ENCODE measurements around the gene C17orf113.

The C17orf113 gene

DNA sequence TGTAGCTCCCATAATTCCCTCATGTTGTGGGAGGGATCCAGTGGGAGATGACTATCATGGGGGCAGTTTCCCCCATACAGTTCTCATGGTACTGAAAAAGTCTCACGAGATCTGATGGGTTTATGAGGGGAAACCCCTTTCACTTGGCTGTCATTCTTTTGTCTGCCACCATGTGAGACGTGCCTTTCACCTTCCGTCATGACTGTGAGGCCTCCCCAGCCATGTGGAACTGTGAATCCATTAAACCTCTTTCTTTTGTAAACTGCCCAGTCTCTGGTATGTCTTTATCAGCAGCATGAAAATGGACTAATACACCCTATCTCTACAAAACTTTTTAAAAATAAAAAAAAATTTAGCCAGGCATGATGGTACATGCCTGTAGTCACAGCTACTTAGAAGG is 6.2 kb upstream of the C17orf113 start:
- TF ChIP-seq FOXP2 (optimal IDR thresholded peaks at IDR 0.05; ENCODE audit: borderline replicate concordance, extremely low read depth, extremely low read length, insufficient read depth) (no peak), TAF1 (IDR thresholded peaks at IDR 0.05; ENCODE audit: borderline replicate concordance, insufficient read depth, low read length) (no peak), SIN3A (IDR thresholded peaks at IDR 0.05; ENCODE audit: borderline replicate concordance, insufficient read depth, low read length) (no peak), POLR2AphosphoS5 (IDR thresholded peaks at IDR 0.05; ENCODE audit: low read depth, low read length) (no peak)
- TF ChIP-seq, protein P1, sequence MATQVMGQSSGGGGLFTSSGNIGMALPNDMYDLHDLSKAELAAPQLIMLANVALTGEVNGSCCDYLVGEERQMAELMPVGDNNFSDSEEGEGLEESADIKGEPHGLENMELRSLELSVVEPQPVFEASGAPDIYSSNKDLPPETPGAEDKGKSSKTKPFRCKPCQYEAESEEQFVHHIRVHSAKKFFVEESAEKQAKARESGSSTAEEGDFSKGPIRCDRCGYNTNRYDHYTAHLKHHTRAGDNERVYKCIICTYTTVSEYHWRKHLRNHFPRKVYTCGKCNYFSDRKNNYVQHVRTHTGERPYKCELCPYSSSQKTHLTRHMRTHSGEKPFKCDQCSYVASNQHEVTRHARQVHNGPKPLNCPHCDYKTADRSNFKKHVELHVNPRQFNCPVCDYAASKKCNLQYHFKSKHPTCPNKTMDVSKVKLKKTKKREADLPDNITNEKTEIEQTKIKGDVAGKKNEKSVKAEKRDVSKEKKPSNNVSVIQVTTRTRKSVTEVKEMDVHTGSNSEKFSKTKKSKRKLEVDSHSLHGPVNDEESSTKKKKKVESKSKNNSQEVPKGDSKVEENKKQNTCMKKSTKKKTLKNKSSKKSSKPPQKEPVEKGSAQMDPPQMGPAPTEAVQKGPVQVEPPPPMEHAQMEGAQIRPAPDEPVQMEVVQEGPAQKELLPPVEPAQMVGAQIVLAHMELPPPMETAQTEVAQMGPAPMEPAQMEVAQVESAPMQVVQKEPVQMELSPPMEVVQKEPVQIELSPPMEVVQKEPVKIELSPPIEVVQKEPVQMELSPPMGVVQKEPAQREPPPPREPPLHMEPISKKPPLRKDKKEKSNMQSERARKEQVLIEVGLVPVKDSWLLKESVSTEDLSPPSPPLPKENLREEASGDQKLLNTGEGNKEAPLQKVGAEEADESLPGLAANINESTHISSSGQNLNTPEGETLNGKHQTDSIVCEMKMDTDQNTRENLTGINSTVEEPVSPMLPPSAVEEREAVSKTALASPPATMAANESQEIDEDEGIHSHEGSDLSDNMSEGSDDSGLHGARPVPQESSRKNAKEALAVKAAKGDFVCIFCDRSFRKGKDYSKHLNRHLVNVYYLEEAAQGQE (IDR thresholded peaks at IDR 0.05; ENCODE audit: insufficient read depth in 1 of 2, low read depth in 2 of 2, low read length in 2 of 2), result no peak

- TF ChIP-seq, protein P1 (IDR thresholded peaks at IDR 0.05; ENCODE audit: insufficient read depth in 1 of 2, low read depth in 2 of 2, low read length in 2 of 2), result no peak
- TF ChIP-seq TAF1 (IDR thresholded peaks at IDR 0.05; ENCODE audit: borderline replicate concordance, insufficient read depth, low read length), result no peak
- no peak for TF ChIP-seq SIN3A (IDR thresholded peaks at IDR 0.05; ENCODE audit: borderline replicate concordance, insufficient read depth, low read length)
- TF ChIP-seq FOXP2 (optimal IDR thresholded peaks at IDR 0.05; ENCODE audit: borderline replicate concordance, extremely low read depth, extremely low read length, insufficient read depth), result no peak
- no peak for TF ChIP-seq POLR2AphosphoS5 (IDR thresholded peaks at IDR 0.05; ENCODE audit: low read depth, low read length)
Observed at GRCh38 chr17:42055496-42055895, 5.1 kb upstream of the C17orf113 start.

DNA sequence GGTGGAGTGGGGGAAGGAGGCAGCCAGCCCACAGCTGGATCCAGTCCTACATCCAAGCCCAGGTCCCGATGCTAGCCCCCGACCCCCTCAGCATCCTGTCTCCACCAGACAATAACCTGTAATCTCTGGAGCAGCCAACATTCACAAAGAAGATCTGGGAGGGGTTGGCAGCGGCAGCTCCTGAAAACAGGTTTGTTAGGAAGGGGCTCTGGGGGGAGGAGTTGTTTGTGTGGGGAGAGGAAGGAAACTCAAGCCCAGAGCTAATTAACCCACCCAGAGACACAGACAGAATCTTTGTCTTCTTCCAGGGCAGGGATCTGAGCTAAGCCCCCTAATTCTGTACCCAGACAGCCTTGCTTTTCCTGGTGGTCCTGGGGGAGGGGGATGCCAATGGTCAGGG is 4.6 kb upstream of the C17orf113 start:
- TF ChIP-seq FOXP2 (optimal IDR thresholded peaks at IDR 0.05; ENCODE audit: borderline replicate concordance, extremely low read depth, extremely low read length, insufficient read depth) (no peak), POLR2AphosphoS5 (IDR thresholded peaks at IDR 0.05; ENCODE audit: low read depth, low read length) (no peak), TAF1 (IDR thresholded peaks at IDR 0.05; ENCODE audit: borderline replicate concordance, insufficient read depth, low read length) (no peak), SIN3A (IDR thresholded peaks at IDR 0.05; ENCODE audit: borderline replicate concordance, insufficient read depth, low read length) (no peak)
- TF ChIP-seq, protein P1 (IDR thresholded peaks at IDR 0.05; ENCODE audit: insufficient read depth in 1 of 2, low read depth in 2 of 2, low read length in 2 of 2), result no peak

DNA sequence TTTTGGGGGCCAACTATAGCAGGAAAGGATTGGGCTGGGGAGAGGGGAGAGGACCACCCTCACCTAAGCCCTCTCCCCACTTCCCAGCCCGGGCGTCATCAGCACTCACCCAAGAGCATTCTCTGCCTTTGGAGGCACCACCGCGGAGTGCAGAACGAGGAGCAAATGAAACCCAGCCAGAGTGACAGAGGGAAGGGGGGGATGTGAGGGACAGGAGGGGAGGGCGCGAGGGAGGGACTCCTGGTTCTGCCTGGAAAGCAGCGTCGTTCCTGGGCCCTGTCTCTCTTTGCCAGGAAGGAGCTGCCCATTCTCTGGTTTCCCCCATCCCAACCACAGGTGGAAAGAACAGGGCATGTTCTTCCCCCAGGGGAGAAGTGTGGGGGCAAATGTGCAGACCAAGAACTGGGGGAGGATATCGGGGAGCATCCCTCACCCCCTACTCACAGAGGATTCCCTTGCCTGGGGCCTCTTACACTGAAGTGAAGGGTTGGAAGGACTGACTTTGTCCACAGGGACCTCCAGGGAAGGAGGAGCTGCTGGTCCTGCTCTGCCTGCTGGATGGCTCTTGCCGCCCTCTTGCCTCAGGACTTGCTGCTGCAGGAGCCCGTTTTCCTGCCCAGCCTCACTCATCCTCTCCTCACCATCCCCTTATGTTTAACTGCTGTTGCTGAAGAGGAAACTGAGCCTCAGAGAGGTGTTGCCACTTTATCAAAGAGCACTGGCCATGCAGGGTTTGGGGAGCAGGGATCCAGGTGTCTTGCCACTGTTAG is 3.5 kb upstream of the C17orf113 start:
- no peak for TF ChIP-seq POLR2AphosphoS5 (IDR thresholded peaks at IDR 0.05; ENCODE audit: low read depth, low read length)
- no peak for TF ChIP-seq FOXP2 (optimal IDR thresholded peaks at IDR 0.05; ENCODE audit: borderline replicate concordance, extremely low read depth, extremely low read length, insufficient read depth)
- no peak for TF ChIP-seq SIN3A (IDR thresholded peaks at IDR 0.05; ENCODE audit: borderline replicate concordance, insufficient read depth, low read length)
- no peak for TF ChIP-seq TAF1 (IDR thresholded peaks at IDR 0.05; ENCODE audit: borderline replicate concordance, insufficient read depth, low read length)
- TF ChIP-seq, protein P1 (IDR thresholded peaks at IDR 0.05; ENCODE audit: insufficient read depth in 1 of 2, low read depth in 2 of 2, low read length in 2 of 2), result no peak

Data from PFSK-1 (cell line).